Measurements from ENCODE around the gene PPIP5K1. TPM values are rescaled to one million over a fixed set of nuclear protein-coding genes. Genes with fewer than 3 reads are reported as not detected.
"Not testable (repeated sequence)": the region's sequence is repeated elsewhere in the genome, so short reads cannot be mapped to it uniquely, and the experiment has no call there.

The PPIP5K1 gene
- total RNA-seq, 1 experiment from 2014 or later: 31.5 TPM

DNA sequence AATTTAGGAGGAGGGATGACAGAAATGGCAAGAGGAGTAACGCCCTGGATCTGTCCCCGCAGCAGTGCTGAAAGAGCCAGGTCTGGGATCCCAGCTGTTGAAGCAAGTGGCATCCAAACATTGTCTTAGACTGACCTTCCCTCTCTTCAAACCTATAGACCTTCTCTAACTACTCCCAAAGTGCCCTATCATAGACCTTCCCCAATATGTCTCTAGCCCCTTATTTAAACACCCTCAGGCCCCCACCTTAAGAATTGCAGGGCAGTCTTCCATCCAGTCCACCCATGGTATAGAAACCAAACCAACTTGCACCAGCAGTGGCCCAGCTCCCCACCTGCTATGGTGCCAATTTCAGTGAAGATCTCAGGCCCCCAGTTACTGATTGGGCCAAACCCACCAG is 10.2 kb upstream of the PPIP5K1 start:
- not testable (repeated sequence) for H3K4me1 ChIP-seq (ENCODE audit: low read length); H3K27ac ChIP-seq (ENCODE audit: low read length); H3K4me2 ChIP-seq (ENCODE audit: low read depth, low read length, poor library complexity, severe bottlenecking); H3K9ac ChIP-seq (ENCODE audit: low read length); DNase-seq; H2AFZ ChIP-seq (ENCODE audit: low read length); H3K27me3 ChIP-seq (ENCODE audit: low read length); H3K79me2 ChIP-seq (ENCODE audit: low read length); H3K36me3 ChIP-seq (ENCODE audit: insufficient read depth, low read length); H4K20me1 ChIP-seq (ENCODE audit: insufficient read depth, low read depth, low read length); H3K9me2 ChIP-seq (replicated peaks; ENCODE audit: insufficient read depth, low read length); H3K4me3 ChIP-seq (ENCODE audit: low read length); H3K9me3 ChIP-seq (ENCODE audit: low read length)

DNA sequence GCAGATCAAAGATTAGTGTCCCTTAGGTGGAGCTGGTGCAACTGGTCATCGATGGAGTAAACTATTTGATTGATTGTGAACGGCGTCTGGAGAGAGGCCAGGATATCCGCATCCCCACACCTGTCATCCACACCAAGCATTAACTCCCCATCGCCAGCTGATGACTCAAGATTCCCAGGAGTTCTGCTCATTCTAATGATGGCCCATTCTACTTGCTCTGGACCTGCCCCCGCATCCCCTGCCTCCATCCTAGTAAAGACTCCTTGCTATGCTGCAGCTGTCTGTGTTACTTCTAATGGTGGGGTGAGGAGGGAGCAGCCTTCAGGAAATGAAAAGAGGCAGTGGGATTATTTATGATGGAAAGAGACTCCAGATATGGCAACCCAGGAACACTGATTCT is 9.1 kb upstream of the PPIP5K1 start:
- H3K4me2 ChIP-seq (ENCODE audit: low read depth, low read length, poor library complexity, severe bottlenecking); DNase-seq; H3K79me2 ChIP-seq (ENCODE audit: low read length); H3K9me2 ChIP-seq (replicated peaks; ENCODE audit: insufficient read depth, low read length); H2AFZ ChIP-seq (ENCODE audit: low read length); H3K27me3 ChIP-seq (ENCODE audit: low read length); H3K36me3 ChIP-seq (ENCODE audit: insufficient read depth, low read length); H3K27ac ChIP-seq (ENCODE audit: low read length); H3K9ac ChIP-seq (ENCODE audit: low read length); H4K20me1 ChIP-seq (ENCODE audit: insufficient read depth, low read depth, low read length); H3K4me3 ChIP-seq (ENCODE audit: low read length); H3K9me3 ChIP-seq (ENCODE audit: low read length); H3K4me1 ChIP-seq (ENCODE audit: low read length): not testable (repeated sequence)

DNA sequence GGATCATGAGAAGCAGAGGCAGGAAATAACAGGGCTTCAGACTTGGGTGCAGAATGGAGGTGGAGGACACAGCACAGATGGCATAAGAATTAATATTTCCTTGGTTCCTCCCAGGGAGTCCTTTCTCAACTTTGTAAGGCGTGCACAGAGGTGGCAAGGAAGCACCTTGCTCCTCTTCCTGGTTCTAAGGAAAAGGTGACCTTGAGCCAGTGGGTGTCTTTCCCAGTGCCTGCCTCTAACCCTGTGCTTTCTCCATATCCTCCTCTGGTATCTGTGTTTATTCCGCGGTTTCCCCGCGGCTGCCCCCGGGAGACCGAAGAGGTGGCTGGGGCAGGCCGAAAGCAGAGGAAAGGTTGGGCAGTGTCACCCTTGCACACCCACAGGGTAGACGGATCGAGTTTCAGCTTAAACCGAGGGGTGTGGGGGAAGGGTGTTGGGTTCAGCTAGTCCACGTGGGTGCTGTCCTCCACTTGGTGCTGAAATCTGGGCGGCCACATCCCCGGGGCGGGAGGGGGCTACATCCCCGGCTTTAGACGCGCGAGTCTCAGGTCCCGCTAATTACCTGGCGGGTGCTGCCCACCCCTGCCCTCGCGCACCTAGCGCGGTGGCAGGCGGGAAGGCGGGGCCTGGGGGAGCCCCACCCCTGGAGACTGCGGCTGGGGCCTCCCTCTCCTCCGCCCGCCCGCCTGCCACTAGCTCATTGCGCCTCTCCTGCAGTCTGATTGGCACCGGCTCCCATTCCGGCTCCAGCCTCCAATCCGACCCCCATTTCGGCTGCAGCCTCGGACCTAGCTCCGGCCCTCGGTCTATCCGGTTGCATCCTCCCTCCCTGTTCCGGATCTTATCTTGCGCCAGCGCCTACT is 3.6 kb upstream of the PPIP5K1 start, which contains the start of gene CKMT1B:
CKMT1B (plus strand) TSS at position 700 of the 863 bp plus-strand sequence. CDS start 192 bp downstream, outside the sequence.
- H3K4me1 ChIP-seq (ENCODE audit: low read length); H4K20me1 ChIP-seq (ENCODE audit: insufficient read depth, low read depth, low read length); H3K79me2 ChIP-seq (ENCODE audit: low read length); H3K36me3 ChIP-seq (ENCODE audit: insufficient read depth, low read length); DNase-seq; H3K9ac ChIP-seq (ENCODE audit: low read length); H2AFZ ChIP-seq (ENCODE audit: low read length); H3K9me2 ChIP-seq (replicated peaks; ENCODE audit: insufficient read depth, low read length); H3K9me3 ChIP-seq (ENCODE audit: low read length); H3K27ac ChIP-seq (ENCODE audit: low read length); H3K27me3 ChIP-seq (ENCODE audit: low read length); H3K4me3 ChIP-seq (ENCODE audit: low read length); H3K4me2 ChIP-seq (ENCODE audit: low read depth, low read length, poor library complexity, severe bottlenecking): not testable (repeated sequence)

DNA sequence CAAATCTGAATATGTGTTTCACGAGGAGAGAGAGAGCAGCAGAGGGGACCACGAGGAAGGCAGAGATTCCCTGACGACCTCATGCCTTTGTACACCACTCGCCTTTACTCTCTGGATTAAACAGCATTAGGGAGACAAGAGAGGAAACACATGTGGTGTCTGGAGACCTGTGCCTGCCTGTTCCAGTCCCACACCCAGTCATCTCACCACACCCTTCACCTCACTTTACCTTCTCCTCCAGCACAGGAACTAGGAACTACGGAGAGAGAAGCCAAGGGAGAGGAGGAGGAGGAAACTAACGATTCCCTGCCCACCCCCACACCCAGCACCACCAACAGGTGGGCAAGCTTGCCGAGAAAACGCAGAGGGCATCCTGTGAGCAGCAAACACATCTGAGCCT is 2.8 kb upstream of the PPIP5K1 start:
- H3K4me2 ChIP-seq (ENCODE audit: low read depth, low read length, poor library complexity, severe bottlenecking); H4K20me1 ChIP-seq (ENCODE audit: insufficient read depth, low read depth, low read length); H3K9me3 ChIP-seq (ENCODE audit: low read length); H3K27ac ChIP-seq (ENCODE audit: low read length); H3K9ac ChIP-seq (ENCODE audit: low read length); H3K4me1 ChIP-seq (ENCODE audit: low read length); H2AFZ ChIP-seq (ENCODE audit: low read length); H3K36me3 ChIP-seq (ENCODE audit: insufficient read depth, low read length); DNase-seq; H3K79me2 ChIP-seq (ENCODE audit: low read length); H3K27me3 ChIP-seq (ENCODE audit: low read length); H3K4me3 ChIP-seq (ENCODE audit: low read length); H3K9me2 ChIP-seq (replicated peaks; ENCODE audit: insufficient read depth, low read length): not testable (repeated sequence)

DNA sequence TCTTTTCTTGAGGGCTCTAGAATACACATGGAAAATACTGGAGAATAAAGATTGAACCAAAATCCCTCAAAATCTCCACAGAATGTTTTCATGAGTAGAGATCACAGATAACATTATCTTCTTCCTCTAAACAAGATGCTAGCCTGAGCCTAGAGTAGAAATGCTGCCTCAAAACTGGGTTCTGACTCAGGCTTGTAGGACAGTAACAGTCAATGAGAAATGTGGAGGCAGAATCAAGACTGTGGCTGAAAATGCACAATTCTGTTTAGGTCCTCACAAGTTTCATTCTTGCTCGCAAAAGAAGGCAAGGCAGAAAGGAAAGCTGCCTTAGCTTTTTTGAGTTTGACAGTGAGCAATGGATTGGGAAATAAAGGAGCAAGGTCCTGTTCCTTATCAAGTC is 15.4 kb downstream of the PPIP5K1 start:
- not testable (repeated sequence) for DNase-seq; H3K4me3 ChIP-seq (ENCODE audit: low read length); H3K36me3 ChIP-seq (ENCODE audit: insufficient read depth, low read length); H3K27ac ChIP-seq (ENCODE audit: low read length); H2AFZ ChIP-seq (ENCODE audit: low read length); H4K20me1 ChIP-seq (ENCODE audit: insufficient read depth, low read depth, low read length); H3K27me3 ChIP-seq (ENCODE audit: low read length); H3K79me2 ChIP-seq (ENCODE audit: low read length); H3K9me3 ChIP-seq (ENCODE audit: low read length); H3K4me2 ChIP-seq (ENCODE audit: low read depth, low read length, poor library complexity, severe bottlenecking); H3K9me2 ChIP-seq (replicated peaks; ENCODE audit: insufficient read depth, low read length); H3K9ac ChIP-seq (ENCODE audit: low read length); H3K4me1 ChIP-seq (ENCODE audit: low read length)

DNA sequence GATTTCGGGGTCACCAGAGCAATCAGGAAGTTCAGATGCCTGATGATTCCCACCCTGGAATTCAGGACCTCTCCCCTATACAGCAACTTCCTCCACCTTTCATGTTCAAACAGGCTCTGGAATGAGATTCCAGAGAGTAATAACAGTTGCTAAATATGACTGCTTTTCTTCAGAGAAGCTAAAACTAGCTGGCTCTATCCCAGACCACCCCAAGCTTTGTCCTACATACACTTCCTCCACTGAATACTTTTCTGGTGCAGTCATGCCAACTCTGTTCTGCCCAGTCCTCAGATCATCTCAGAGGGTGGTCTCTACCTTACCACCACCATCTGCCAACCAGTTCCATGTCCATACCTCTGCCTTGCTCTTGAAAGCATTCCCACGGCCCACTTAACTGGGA is 23.4 kb downstream of the PPIP5K1 start:
- not testable (repeated sequence) for H4K20me1 ChIP-seq (ENCODE audit: insufficient read depth, low read depth, low read length); H3K79me2 ChIP-seq (ENCODE audit: low read length); H3K27me3 ChIP-seq (ENCODE audit: low read length); H3K36me3 ChIP-seq (ENCODE audit: insufficient read depth, low read length); H3K9me3 ChIP-seq (ENCODE audit: low read length); H3K9me2 ChIP-seq (replicated peaks; ENCODE audit: insufficient read depth, low read length); H3K27ac ChIP-seq (ENCODE audit: low read length); H3K4me1 ChIP-seq (ENCODE audit: low read length); H2AFZ ChIP-seq (ENCODE audit: low read length); H3K9ac ChIP-seq (ENCODE audit: low read length); DNase-seq; H3K4me2 ChIP-seq (ENCODE audit: low read depth, low read length, poor library complexity, severe bottlenecking); H3K4me3 ChIP-seq (ENCODE audit: low read length)

DNA sequence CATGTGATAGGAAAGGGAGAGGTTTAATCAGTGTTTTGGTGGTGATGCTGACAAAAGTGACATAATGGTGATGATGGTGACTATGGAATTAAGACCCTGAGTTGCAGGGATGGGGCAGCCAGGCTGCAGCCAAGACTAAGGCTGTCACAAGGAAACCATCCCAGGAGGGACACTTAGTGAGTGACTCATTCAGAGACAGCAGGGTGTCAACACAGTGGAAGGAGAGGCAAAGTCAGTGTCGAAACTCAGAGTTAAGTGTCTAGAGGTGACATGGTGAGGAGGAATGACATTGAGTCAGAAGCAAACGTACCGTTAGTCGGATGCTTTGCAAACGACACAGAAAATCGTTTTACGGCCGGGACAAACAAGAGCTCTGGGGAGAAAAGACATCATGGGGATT is 26.2 kb downstream of the PPIP5K1 start:
- DNase-seq; H3K9me2 ChIP-seq (replicated peaks; ENCODE audit: insufficient read depth, low read length); H3K27me3 ChIP-seq (ENCODE audit: low read length); H4K20me1 ChIP-seq (ENCODE audit: insufficient read depth, low read depth, low read length); H3K9me3 ChIP-seq (ENCODE audit: low read length); H3K36me3 ChIP-seq (ENCODE audit: insufficient read depth, low read length); H3K4me2 ChIP-seq (ENCODE audit: low read depth, low read length, poor library complexity, severe bottlenecking); H3K9ac ChIP-seq (ENCODE audit: low read length); H3K27ac ChIP-seq (ENCODE audit: low read length); H3K4me3 ChIP-seq (ENCODE audit: low read length); H3K4me1 ChIP-seq (ENCODE audit: low read length); H2AFZ ChIP-seq (ENCODE audit: low read length); H3K79me2 ChIP-seq (ENCODE audit: low read length): not testable (repeated sequence)

DNA sequence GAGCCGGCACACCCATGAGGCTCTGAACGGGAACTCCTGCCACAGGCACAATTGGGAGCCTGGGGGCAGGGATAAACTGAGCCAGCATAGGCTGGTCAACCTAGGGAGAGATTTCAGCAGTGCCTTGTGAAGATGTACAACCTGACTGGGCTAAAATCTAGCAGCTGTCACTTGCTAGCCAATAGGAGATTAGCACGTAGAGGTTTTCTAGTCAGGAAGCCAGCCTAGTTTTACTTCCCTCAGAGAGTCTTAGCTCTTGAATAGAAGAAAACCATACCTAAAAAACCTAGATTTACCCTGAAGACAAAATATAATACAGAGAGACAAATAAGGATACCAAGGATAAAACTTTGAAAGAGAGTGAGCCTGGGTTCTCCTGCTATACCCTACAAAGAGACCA is 27.3 kb downstream of the PPIP5K1 start:
- not testable (repeated sequence) for H3K36me3 ChIP-seq (ENCODE audit: insufficient read depth, low read length); H3K4me1 ChIP-seq (ENCODE audit: low read length); H3K27me3 ChIP-seq (ENCODE audit: low read length); H3K9me2 ChIP-seq (replicated peaks; ENCODE audit: insufficient read depth, low read length); H2AFZ ChIP-seq (ENCODE audit: low read length); H3K9ac ChIP-seq (ENCODE audit: low read length); DNase-seq; H3K4me3 ChIP-seq (ENCODE audit: low read length); H3K79me2 ChIP-seq (ENCODE audit: low read length); H3K27ac ChIP-seq (ENCODE audit: low read length); H4K20me1 ChIP-seq (ENCODE audit: insufficient read depth, low read depth, low read length); H3K9me3 ChIP-seq (ENCODE audit: low read length); H3K4me2 ChIP-seq (ENCODE audit: low read depth, low read length, poor library complexity, severe bottlenecking)
